Endothelial cell of umbilical vein (primary cell): ENCODE measurements around the gene ALG2. TPM values are rescaled to one million over a fixed set of nuclear protein-coding genes. Genes with fewer than 3 reads are reported as not detected.
"Not testable (repeated sequence)": the region's sequence is repeated elsewhere in the genome, so short reads cannot be mapped to it uniquely, and the experiment has no call there.

Source experiments
- BruUV-seq: library from RNA; stranded (reverse); fragments of 400-500 nt; replicated peaks from 2 replicates; lab custom pipeline; 2021; lab: Mats Ljungman, UMichigan
- CTCF ChIA-PET: fragments of 300-600, 350-600 bp; sonication (Branson Sonifier 250); formaldehyde crosslinking; loops from one replicate; lab custom pipeline; 2021; ENCODE audit warnings: antibody characterized with exemption, inconsistent platforms; lab: Charles Lee
- POLR2A ChIA-PET: fragments of 300-600, 350-600 bp; sonication (Branson Sonifier 250); formaldehyde crosslinking; loops from one replicate; lab custom pipeline; 2021; ENCODE audit warnings: antibody characterized with exemption, inconsistent platforms; lab: Charles Lee
- DNase-seq: peaks from one replicate; pipeline ENCODE4 v3.0.0-alpha.2; 2011; ENCODE audit warnings: low read depth, low spot score
- FAIRE-seq: peaks from 2 replicates; lab custom pipeline; 2011; peaks lifted over from hg19 to GRCh38; lab: Jason Lieb, UNC
- H2AFZ ChIP-seq: 2 replicates; pipeline ENCODE4 v1.6.0; 2012; ENCODE audit warnings: low read depth, low read length, control low read depth, inconsistent platforms
- H3K27ac ChIP-seq: 2 replicates; pipeline ENCODE4 v1.5.1; 2011; ENCODE audit warnings: low read depth, mild to moderate bottlenecking, control low read depth, low read length, moderate library complexity; ENCODE audit not compliant: insufficient read depth
- H3K27me3 ChIP-seq, 2 experiments: 2 replicates each; pipeline versions ENCODE4 v1.6.0 to v1.6.1; 2011; ENCODE audit warnings: low read length in 2 of 2, mixed read lengths in 1 of 2; ENCODE audit not compliant: control insufficient read depth in 2 of 2, insufficient read depth in 2 of 2
- H3K36me3 ChIP-seq, 2 experiments: 2 replicates in 1 of 2; 3 replicates in 1 of 2; pipeline ENCODE4 v1.5.1; 2011; ENCODE audit warnings: low read length in 2 of 2, mild to moderate bottlenecking in 1 of 2, moderate library complexity in 1 of 2; ENCODE audit not compliant: control insufficient read depth in 2 of 2, insufficient read depth in 2 of 2; ENCODE audit errors: extremely low read depth in 1 of 2
- H3K4me1 ChIP-seq: 3 replicates; pipeline ENCODE4 v1.5.1; 2011; ENCODE audit warnings: mild to moderate bottlenecking, low read length; ENCODE audit not compliant: control insufficient read depth, insufficient read depth; ENCODE audit errors: extremely low read depth
- H3K4me2 ChIP-seq: 2 replicates; pipeline ENCODE4 v1.6.1; 2011; ENCODE audit warnings: low read length, control low read depth, mixed read lengths; ENCODE audit not compliant: insufficient read depth
- H3K4me3 ChIP-seq, 3 experiments: fragments of 200-600 bp in 1 of 3; sonication (generic), shearing (Covaris generic) in 1 of 3; replicated peaks in 1 of 3; 2 replicates each; pipeline ENCODE4 v1.5.1; 2011 to 2016; ENCODE audit warnings: control low read depth in 3 of 3, low read length in 3 of 3, mild to moderate bottlenecking in 2 of 3, inconsistent platforms in 1 of 3, low read depth in 1 of 3, moderate library complexity in 1 of 3; ENCODE audit not compliant: insufficient read depth in 1 of 3
- H3K79me2 ChIP-seq: 2 replicates; pipeline ENCODE4 v1.6.0; 2012; ENCODE audit warnings: low read length, inconsistent platforms; ENCODE audit not compliant: control insufficient read depth, insufficient read depth
- H3K9ac ChIP-seq: replicated peaks from 2 replicates; pipeline ENCODE3; 2011; ENCODE audit warnings: low read length, control low read depth; ENCODE audit not compliant: insufficient read depth; ENCODE audit errors: extremely low read depth
- H3K9me1 ChIP-seq: replicated peaks from 3 replicates; pipeline ENCODE4 v1.6.0; 2011; ENCODE audit warnings: mild to moderate bottlenecking, low read length; ENCODE audit not compliant: control insufficient read depth, insufficient read depth; ENCODE audit errors: extremely low read depth
- H3K9me3 ChIP-seq: replicated peaks from 2 replicates; pipeline ENCODE4 v1.5.1; 2012; ENCODE audit warnings: low read length, inconsistent platforms; ENCODE audit not compliant: control insufficient read depth, insufficient read depth
- H4K20me1 ChIP-seq: replicated peaks from 2 replicates; pipeline ENCODE3; 2011; ENCODE audit warnings: mild to moderate bottlenecking, low read length; ENCODE audit not compliant: control insufficient read depth, insufficient read depth; ENCODE audit errors: extremely low read depth
- EZH2 ChIP-seq: IDR thresholded peaks from 2 replicates; pipeline ENCODE4 v1.6.1; 2012; ENCODE audit warnings: borderline replicate concordance, low read depth, mild to moderate bottlenecking, moderate library complexity, low read length, inconsistent platforms; ENCODE audit not compliant: severe bottlenecking
- FOS ChIP-seq: IDR thresholded peaks from 2 replicates; pipeline ENCODE4 v1.6.1; 2011; ENCODE audit warnings: mild to moderate bottlenecking, low read length, moderate library complexity, borderline replicate concordance; ENCODE audit not compliant: insufficient read depth
- GATA2 ChIP-seq: IDR thresholded peaks from 2 replicates; pipeline ENCODE4 v1.7.0; 2011; ENCODE audit warnings: low read depth, mild to moderate bottlenecking, moderate library complexity, mixed read lengths, low read length; ENCODE audit not compliant: insufficient read length, insufficient read depth
- JUN ChIP-seq: IDR thresholded peaks from 2 replicates; pipeline ENCODE4 v1.6.1; 2011; ENCODE audit warnings: borderline replicate concordance, low read depth; ENCODE audit not compliant: insufficient read length, insufficient read depth
- MAX ChIP-seq: IDR thresholded peaks from 2 replicates; pipeline ENCODE4 v1.6.1; 2011; ENCODE audit not compliant: insufficient read depth, insufficient read length
- MYC ChIP-seq: IDR thresholded peaks from one replicate; pipeline ENCODE4 v1.6.1; 2011; ENCODE audit warnings: mild to moderate bottlenecking, low read depth, low read length
- POLR2A ChIP-seq: IDR thresholded peaks from 2 replicates; pipeline ENCODE4 v1.6.1; 2012; ENCODE audit warnings: low read depth, mild to moderate bottlenecking, control low read depth, low read length
- dilution Hi-C: fragments of 300-500 bp; cut with MboI; formaldehyde crosslinking; loops from one replicate; pipeline ENCODE4 v1.15.0; 2019; ENCODE audit warnings: low sequenced_read_pairs; ENCODE audit not compliant: extremely low pct_ligation_motif_present
- intact Hi-C: fragments of 100-400 bp; cut with micrococcal nuclease; formaldehyde crosslinking; loops from one replicate; pipeline ENCODE4 v1.10.0; 2022
- polyA plus RNA-seq, 4 experiments: library from polyadenylated mRNA; depleted of rRNA in 3 of 4; stranded (reverse) in 3 of 4; unstranded in 1 of 4; fragments of >200 nt; gene quantifications; 2 replicates each; pipeline versions ENCODE4 v1.2.1 to v1.2.3, GENCODE V29; 2011 to 2012; ENCODE audit warnings: missing spikeins in 1 of 4
- total RNA-seq: library from RNA; stranded (reverse); gene quantifications from 2 replicates; pipeline ENCODE4 v1.2.3, GENCODE V29; 2021

The ALG2 gene
- total and polyA plus RNA-seq, 2 donors (not counting 3 experiments of a cell fraction or from before 2014, with no cell fraction given): 32.4 to 40.7 TPM

- POLR2A ChIA-PET, H2AFZ ChIP-seq, BruUV-seq, CTCF ChIA-PET, H3K9me3 ChIP-seq, H3K79me2 ChIP-seq, FAIRE-seq, dilution Hi-C loops, H3K27ac ChIP-seq, H4K20me1 ChIP-seq, H3K4me1 ChIP-seq, H3K9me1 ChIP-seq, H3K36me3 ChIP-seq, intact Hi-C loops, DNase-seq, H3K4me3 ChIP-seq, H3K9ac ChIP-seq, H3K27me3 ChIP-seq, H3K4me2 ChIP-seq: not testable (repeated sequence)
Observed at GRCh38 chr9:99237849-99238248, 16.1 kb upstream of the ALG2 start.

- no peak overlapping the region for H3K27ac ChIP-seq
- H3K36me3 ChIP-seq: no peaks in the 10 kb centered on the region
- H2AFZ ChIP-seq: no peak overlapping the region
- DNase-seq (no peak), FAIRE-seq (no peak)
- BruUV-seq: no TSS peak
- no peak overlapping the region for H3K9ac ChIP-seq
- no peaks in the 10 kb centered on the region for H3K9me1 ChIP-seq
- CTCF ChIA-PET: no interaction called here
- no peaks in the 10 kb centered on the region for H4K20me1 ChIP-seq
- no peaks in the 10 kb centered on the region for H3K4me1 ChIP-seq
- POLR2A ChIA-PET: no interaction called here
- intact Hi-C loops (no loop called here), dilution Hi-C loops (no loop called here)
- H3K27me3 ChIP-seq: no peaks in the 10 kb centered on the region
- no peak overlapping the region for H3K4me3 ChIP-seq
- H3K79me2 ChIP-seq: no peaks in the 10 kb centered on the region
- H3K4me2 ChIP-seq: no peak overlapping the region
- TF ChIP-seq FOS (no peak), MYC (no peak), GATA2 (no peak), MAX (no peak), JUN (no peak), EZH2 (no peak), POLR2A (no peak)
- no peaks in the 10 kb centered on the region for H3K9me3 ChIP-seq
Observed at GRCh38 chr9:99237356-99237755, 15.6 kb upstream of the ALG2 start.
